Osteocyte (in vitro differentiated cells): ENCODE data around the gene VEPH1. TPM values are rescaled to one million over a fixed set of nuclear protein-coding genes. Genes with fewer than 3 reads are reported as not detected.

ENCODE experiments used
- DNase-seq: peaks from one replicate; pipeline ENCODE4 v3.0.0; 2021; ENCODE audit warnings: mixed read lengths; ENCODE audit not compliant: unreplicated experiment; ENCODE audit errors: extremely low spot score
- H3K27ac Mint-ChIP-seq: one replicate; pipeline ENCODE4 v1.8.0; 2021; ENCODE audit warnings: mild to moderate bottlenecking, mixed read lengths; ENCODE audit not compliant: unreplicated experiment
- H3K27me3 Mint-ChIP-seq: one replicate; pipeline ENCODE4 v1.8.0; 2021; ENCODE audit warnings: mixed read lengths; ENCODE audit not compliant: unreplicated experiment
- H3K36me3 Mint-ChIP-seq: one replicate; pipeline ENCODE4 v1.8.0; 2021; ENCODE audit warnings: mixed read lengths; ENCODE audit not compliant: unreplicated experiment
- H3K4me1 Mint-ChIP-seq: one replicate; pipeline ENCODE4 v1.8.0; 2021; ENCODE audit warnings: mixed read lengths; ENCODE audit not compliant: unreplicated experiment
- H3K4me3 Mint-ChIP-seq: one replicate; pipeline ENCODE4 v1.8.0; 2021; ENCODE audit warnings: mild to moderate bottlenecking, moderate library complexity, mixed read lengths; ENCODE audit not compliant: unreplicated experiment
- H3K9me3 Mint-ChIP-seq: one replicate; pipeline ENCODE4 v1.8.0; 2021; ENCODE audit warnings: mixed read lengths; ENCODE audit not compliant: unreplicated experiment
- CTCF ChIP-seq: fragments of 200-600 bp; sonication (generic); IDR thresholded peaks from 2 replicates; pipeline ENCODE4 v1.5.0; 2021; ENCODE audit warnings: antibody characterized with exemption, mild to moderate bottlenecking, moderate library complexity
- total RNA-seq: library from RNA; stranded (reverse); gene quantifications from 2 replicates; pipeline ENCODE4 v1.2.1, GENCODE V29; 2021

VEPH1 gene
- total RNA-seq, 1 donor from 2014 or later = 0.46 TPM

GRCh38 chr3:157220883-157221282 is 282.3 kb downstream of the VEPH1 start:
- no peak overlapping the region for H3K4me3 Mint-ChIP-seq
- no peak for DNase-seq
- no peaks in the 10 kb centered on the region for H3K9me3 Mint-ChIP-seq
- no peaks in the 10 kb centered on the region for H3K27me3 Mint-ChIP-seq
- H3K36me3 Mint-ChIP-seq = no peaks in the 10 kb centered on the region
- H3K4me1 Mint-ChIP-seq = peaks cover 3% of the 10 kb centered on the region
- H3K27ac Mint-ChIP-seq = no peak overlapping the region
- no peak for TF ChIP-seq CTCF

- H3K27ac Mint-ChIP-seq = no peak overlapping the region
- H3K36me3 Mint-ChIP-seq = no peaks in the 10 kb centered on the region
- H3K27me3 Mint-ChIP-seq = no peaks in the 10 kb centered on the region
- no peak for TF ChIP-seq CTCF
- peaks cover 3% of the 10 kb centered on the region for H3K4me1 Mint-ChIP-seq
- no peak for DNase-seq
- no peak overlapping the region for H3K4me3 Mint-ChIP-seq
- no peaks in the 10 kb centered on the region for H3K9me3 Mint-ChIP-seq
These were observed 283.0 kb downstream of the VEPH1 start for GRCh38 chr3:157220211-157220610.

GRCh38 chr3:157219215-157219614 is 284.0 kb downstream of the VEPH1 start:
- Mint-ChIP-seq H3K27me3 (no peaks in the 10 kb centered on the region), H3K27ac (no peak overlapping the region)

More at GRCh38 chr3:157219215-157219614, 284.0 kb downstream of the VEPH1 start:
- no peaks in the 10 kb centered on the region for H3K9me3 Mint-ChIP-seq
- H3K36me3 Mint-ChIP-seq = no peaks in the 10 kb centered on the region
- no peak for TF ChIP-seq CTCF
- no peak overlapping the region for H3K4me3 Mint-ChIP-seq
- peaks cover 3% of the 10 kb centered on the region for H3K4me1 Mint-ChIP-seq
- no peak for DNase-seq

Other genes starting within 250 kb of the VEPH1 start
- 45.7 and 51.8 TPM in 2 replicates for gene PTX3, start 66.6 kb downstream of the VEPH1 start, total RNA-seq